ENCODE data around the gene UPK1A. TPM values are rescaled to one million over a fixed set of nuclear protein-coding genes. Genes with fewer than 3 reads are reported as not detected.

Gene UPK1A
- total and polyA plus RNA-seq, 9 of the 15 experiments (the other 6 are each of a cell fraction or from before 2014, with no cell fraction given), result 0.06 to 0.13 TPM; not detected in 7

GRCh38 chr19:35671818-35672217 is 5.5 kb downstream of the UPK1A start (continued):
- TF ChIP-seq ZNF589 (CRISPR knock-in tag; IDR thresholded peaks at IDR 0.05; ENCODE audit: low read depth), result no peak
- no peak for TF ChIP-seq ZNF140 (CRISPR knock-in tag; IDR thresholded peaks at IDR 0.05)
- TF ChIP-seq RUNX1 (IDR thresholded peaks at IDR 0.05; ENCODE audit: low read depth), result no peak
- TF ChIP-seq KDM4B (IDR thresholded peaks at IDR 0.05; ENCODE audit: borderline replicate concordance in 2 of 2, low read depth in 1 of 2), result no peak
- TF ChIP-seq ZHX1 (conservative IDR thresholded peaks at IDR 0.05; ENCODE audit: low read length), result no peak
- TF ChIP-seq TCF3 (CRISPR knock-in tag; IDR thresholded peaks at IDR 0.05), result peak; percentile 92
- peak; percentile 94 for TF ChIP-seq MAFG (tag; conservative IDR thresholded peaks at IDR 0.05)
- no peak for TF ChIP-seq RBM14 (IDR thresholded peaks at IDR 0.05; ENCODE audit: borderline replicate concordance, insufficient read depth, low read depth, low read length)
- no peak for TF ChIP-seq ESRRA (IDR thresholded peaks at IDR 0.05; ENCODE audit: borderline replicate concordance, low read depth)
- TF ChIP-seq MTF1 (CRISPR knock-in tag; IDR thresholded peaks at IDR 0.05; ENCODE audit: borderline replicate concordance), result no peak
- TF ChIP-seq NCOA2 (IDR thresholded peaks at IDR 0.05; ENCODE audit: partially characterized antibody in 2 of 2), result no peak
- 0 out of 2 replicates have a peak, but pooled peaks have one; percentile 29 for TF ChIP-seq KHSRP (IDR thresholded peaks at IDR 0.05)
- TF ChIP-seq ZNF431 (CRISPR knock-in tag; IDR thresholded peaks at IDR 0.05), result no peak
- no peak for TF ChIP-seq ZNF347 (CRISPR knock-in tag; IDR thresholded peaks at IDR 0.05; ENCODE audit: low read depth)
- peak; percentile 95 for TF ChIP-seq TEAD4 (IDR thresholded peaks at IDR 0.05; ENCODE audit: low read length)
- no peak for TF ChIP-seq TEAD4 (CRISPR knock-in tag; IDR thresholded peaks at IDR 0.05; ENCODE audit: borderline replicate concordance)
- TF ChIP-seq ZNF518B (CRISPR knock-in tag; IDR thresholded peaks at IDR 0.05), result no peak

All from K562 (cell line).